ENCODE data around the gene PSD4.

DNA sequence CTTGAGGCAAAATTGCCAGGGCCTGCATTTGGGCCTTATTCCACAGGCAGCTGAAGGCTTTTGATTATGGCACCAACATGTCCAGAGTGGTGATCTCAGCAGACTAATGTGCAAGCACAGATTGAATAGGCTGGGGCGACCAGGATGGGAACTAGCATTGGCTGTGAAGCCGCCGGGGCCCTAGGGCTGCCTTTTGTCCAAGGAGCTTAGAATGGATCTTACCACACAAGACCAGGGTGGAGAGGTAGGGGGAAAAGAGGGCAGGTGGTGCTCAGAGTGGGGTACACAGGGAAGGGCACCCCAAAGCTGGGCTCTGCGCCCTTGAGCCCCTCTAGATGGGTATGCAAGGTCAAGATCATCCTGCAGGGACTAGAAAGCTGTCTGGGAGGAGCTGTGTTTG is 23.1 kb downstream of the PSD4 start:
- TF ChIP-seq, protein P1, sequence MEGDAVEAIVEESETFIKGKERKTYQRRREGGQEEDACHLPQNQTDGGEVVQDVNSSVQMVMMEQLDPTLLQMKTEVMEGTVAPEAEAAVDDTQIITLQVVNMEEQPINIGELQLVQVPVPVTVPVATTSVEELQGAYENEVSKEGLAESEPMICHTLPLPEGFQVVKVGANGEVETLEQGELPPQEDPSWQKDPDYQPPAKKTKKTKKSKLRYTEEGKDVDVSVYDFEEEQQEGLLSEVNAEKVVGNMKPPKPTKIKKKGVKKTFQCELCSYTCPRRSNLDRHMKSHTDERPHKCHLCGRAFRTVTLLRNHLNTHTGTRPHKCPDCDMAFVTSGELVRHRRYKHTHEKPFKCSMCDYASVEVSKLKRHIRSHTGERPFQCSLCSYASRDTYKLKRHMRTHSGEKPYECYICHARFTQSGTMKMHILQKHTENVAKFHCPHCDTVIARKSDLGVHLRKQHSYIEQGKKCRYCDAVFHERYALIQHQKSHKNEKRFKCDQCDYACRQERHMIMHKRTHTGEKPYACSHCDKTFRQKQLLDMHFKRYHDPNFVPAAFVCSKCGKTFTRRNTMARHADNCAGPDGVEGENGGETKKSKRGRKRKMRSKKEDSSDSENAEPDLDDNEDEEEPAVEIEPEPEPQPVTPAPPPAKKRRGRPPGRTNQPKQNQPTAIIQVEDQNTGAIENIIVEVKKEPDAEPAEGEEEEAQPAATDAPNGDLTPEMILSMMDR (IDR thresholded peaks at IDR 0.05; ENCODE audit: low read length), result no peak
- TF ChIP-seq EZH2 (optimal IDR thresholded peaks at IDR 0.05; ENCODE audit: low read depth, low read length), result no peak
- no peak for TF ChIP-seq EZH2phosphoT487 (IDR thresholded peaks at IDR 0.05; ENCODE audit: low read length)
